ENCODE results near the gene MAP3K15. TPM values are rescaled to one million over a fixed set of nuclear protein-coding genes. Genes with fewer than 3 reads are reported as not detected.
A peak's percentile ranks its signal among the peaks of the same experiment; 100 is the strongest.

The MAP3K15 gene
- total and polyA plus RNA-seq, 9 donors = 0.37 to 11.6 (median 1.4) TPM

- H3K27me3 ChIP-seq = no peaks in the 10 kb centered on the region
- 67 to 74% (median 69%) methylated on average over 4 of the region's 4 CpGs for WGBS, 3 donors
- H3K36me3 ChIP-seq = no peaks in the 10 kb centered on the region
- intact Hi-C loops (cut with DNase I) = no loop called here
- no peak for TF ChIP-seq CTCF (IDR thresholded peaks at IDR 0.05)
- TF ChIP-seq EP300 (IDR thresholded peaks at IDR 0.05) = no peak
- no peak for TF ChIP-seq POLR2A (IDR thresholded peaks at IDR 0.05)
- DNase-seq = no peak
- no peak overlapping the region for H3K4me3 ChIP-seq
- H3K27ac ChIP-seq = no peak overlapping the region
- H3K9me3 ChIP-seq = no peaks in the 10 kb centered on the region
- H3K4me1 ChIP-seq (ENCODE audit: insufficient read depth) = no peaks in the 10 kb centered on the region
Observed at GRCh38 chrX:19517965-19518364, 2.7 kb upstream of the MAP3K15 start.

- no peak overlapping the region for H3K27ac ChIP-seq
- H3K27me3 ChIP-seq = no peaks in the 10 kb centered on the region
- WGBS, 3 donors = 29 to 38% (median 37%) methylated on average over 23 of the region's 23 CpGs
- TF ChIP-seq EP300 (IDR thresholded peaks at IDR 0.05) = no peak
- no peak for TF ChIP-seq CTCF (IDR thresholded peaks at IDR 0.05)
- no peak for TF ChIP-seq POLR2A (IDR thresholded peaks at IDR 0.05)
- peak in 1 of 5 donors; percentile 58 for DNase-seq
- no peaks in the 10 kb centered on the region for H3K4me1 ChIP-seq (ENCODE audit: insufficient read depth)
- intact Hi-C loops (cut with DNase I) = no loop called here
- H3K9me3 ChIP-seq = no peaks in the 10 kb centered on the region
- no peaks in the 10 kb centered on the region for H3K36me3 ChIP-seq
- peak overlapping the region; percentile 30 for H3K4me3 ChIP-seq
Observed at GRCh38 chrX:19515615-19516105, 352 bp upstream of the MAP3K15 start.

- H3K27ac ChIP-seq = no peak overlapping the region
- peak in 1 of 5 donors; percentile 16 for DNase-seq
Observed at GRCh38 chrX:19513383-19513782, 1.9 kb downstream of the MAP3K15 start.

GRCh38 chrX:19512961-19513360 lies 2.3 kb downstream of the MAP3K15 start:
- Histone ChIP-seq H3K4me1 (ENCODE audit: insufficient read depth) (no peaks in the 10 kb centered on the region), H3K27me3 (no peaks in the 10 kb centered on the region), H3K4me3 (no peak overlapping the region), H3K36me3 (no peaks in the 10 kb centered on the region), H3K27ac (no peak overlapping the region), H3K9me3 (no peaks in the 10 kb centered on the region)
- intact Hi-C loops (cut with DNase I) = no loop called here
- WGBS, 3 donors = 41 to 55% (median 43%) methylated on average over 9 of the region's 9 CpGs
- DNase-seq = no peak
- TF ChIP-seq POLR2A (IDR thresholded peaks at IDR 0.05) (no peak), EP300 (IDR thresholded peaks at IDR 0.05) (no peak), CTCF (IDR thresholded peaks at IDR 0.05) (no peak)

More at GRCh38 chrX:19513383-19513782, 1.9 kb downstream of the MAP3K15 start:
- Histone ChIP-seq H3K36me3 (no peaks in the 10 kb centered on the region), H3K4me3 (no peak overlapping the region), H3K4me1 (ENCODE audit: insufficient read depth) (no peaks in the 10 kb centered on the region), H3K9me3 (no peaks in the 10 kb centered on the region), H3K27me3 (no peaks in the 10 kb centered on the region)
- 30 to 39% (median 31%) methylated on average over 4 of the region's 4 CpGs for WGBS, 3 donors
- TF ChIP-seq CTCF (IDR thresholded peaks at IDR 0.05) (no peak), POLR2A (IDR thresholded peaks at IDR 0.05) (no peak), EP300 (IDR thresholded peaks at IDR 0.05) (no peak)
- intact Hi-C loops (cut with DNase I) = no loop called here
